Nephron progenitor cell (in vitro differentiated cells): Measurements from ENCODE around the gene ELMOD3.

Source experiments
- DNase-seq: peaks from one replicate; pipeline ENCODE4 v3.0.0; 2021
- H3K27ac Mint-ChIP-seq: 2 replicates; pipeline ENCODE4 v1.8.0; 2021; ENCODE audit warnings: mild to moderate bottlenecking, moderate library complexity, mixed read lengths
- H3K27me3 Mint-ChIP-seq: 2 replicates; pipeline ENCODE4 v1.8.0; 2021; ENCODE audit warnings: mild to moderate bottlenecking, low read depth, mixed read lengths; ENCODE audit not compliant: poor library complexity
- H3K36me3 Mint-ChIP-seq: 2 replicates; pipeline ENCODE4 v1.8.0; 2021; ENCODE audit warnings: low read depth, mixed read lengths
- H3K4me1 Mint-ChIP-seq: 2 replicates; pipeline ENCODE4 v1.8.0; 2021; ENCODE audit warnings: mixed read lengths
- H3K4me3 Mint-ChIP-seq: 2 replicates; pipeline ENCODE4 v1.8.0; 2021; ENCODE audit warnings: mild to moderate bottlenecking, moderate library complexity, mixed read lengths
- H3K9me3 Mint-ChIP-seq: 2 replicates; pipeline ENCODE4 v1.8.0; 2021; ENCODE audit warnings: mild to moderate bottlenecking, moderate library complexity, mixed read lengths
- CTCF ChIP-seq: fragments of 200-600 bp; sonication (generic); IDR thresholded peaks from 2 replicates; pipeline ENCODE4 v1.5.0; 2021; ENCODE audit warnings: antibody characterized with exemption

The ELMOD3 gene

GRCh38 chr2:85421260-85422071, 66.9 kb downstream of the ELMOD3 start:
- Mint-ChIP-seq H3K27me3 (peaks cover 4% of the 10 kb centered on the region), H3K27ac (peak overlapping the region; percentile 98), H3K9me3 (no peaks in the 10 kb centered on the region), H3K36me3 (no peaks in the 10 kb centered on the region), H3K4me3 (peak overlapping the region; percentile 28), H3K4me1 (peaks cover 55% of the 10 kb centered on the region)
- TF ChIP-seq CTCF, result no peak
- DNase-seq, result no peak

GRCh38 chr2:85422072-85422457, 67.5 kb downstream of the ELMOD3 start:
- TF ChIP-seq CTCF, result no peak
- Mint-ChIP-seq H3K27ac (peak overlapping the region; percentile 98), H3K4me1 (peaks cover 55% of the 10 kb centered on the region), H3K36me3 (no peaks in the 10 kb centered on the region), H3K27me3 (peaks cover 4% of the 10 kb centered on the region), H3K4me3 (no peak overlapping the region), H3K9me3 (no peaks in the 10 kb centered on the region)
- DNase-seq, result no peak

GRCh38 chr2:85423525-85423924, 69.0 kb downstream of the ELMOD3 start:
- H3K27me3 Mint-ChIP-seq, result no peaks in the 10 kb centered on the region
- H3K27ac Mint-ChIP-seq, result peak overlapping the region; percentile 54
- no peak for DNase-seq
- no peaks in the 10 kb centered on the region for H3K36me3 Mint-ChIP-seq
- TF ChIP-seq CTCF, result no peak
- H3K9me3 Mint-ChIP-seq, result no peaks in the 10 kb centered on the region
- no peak overlapping the region for H3K4me3 Mint-ChIP-seq
- peaks cover 61% of the 10 kb centered on the region for H3K4me1 Mint-ChIP-seq

GRCh38 chr2:85425588-85425987, 71.0 kb downstream of the ELMOD3 start:
- Mint-ChIP-seq H3K9me3 (no peaks in the 10 kb centered on the region), H3K27ac (no peak overlapping the region), H3K4me3 (no peak overlapping the region), H3K4me1 (peaks cover 60% of the 10 kb centered on the region), H3K36me3 (no peaks in the 10 kb centered on the region), H3K27me3 (peaks cover 3% of the 10 kb centered on the region)
- TF ChIP-seq CTCF, result no peak
- DNase-seq, result no peak

- Mint-ChIP-seq H3K27me3 (peaks cover 3% of the 10 kb centered on the region), H3K4me1 (peaks cover 56% of the 10 kb centered on the region), H3K4me3 (no peak overlapping the region), H3K36me3 (no peaks in the 10 kb centered on the region), H3K9me3 (no peaks in the 10 kb centered on the region), H3K27ac (no peak overlapping the region)
- TF ChIP-seq CTCF, result no peak
- no peak for DNase-seq
Observed at GRCh38 chr2:85427300-85427835, 72.8 kb downstream of the ELMOD3 start.

- H3K27ac Mint-ChIP-seq, result no peak overlapping the region
- DNase-seq, result no peak
- H3K4me3 Mint-ChIP-seq, result no peak overlapping the region
- no peak for TF ChIP-seq CTCF
- H3K27me3 Mint-ChIP-seq, result peaks cover 3% of the 10 kb centered on the region
- no peaks in the 10 kb centered on the region for H3K36me3 Mint-ChIP-seq
- H3K4me1 Mint-ChIP-seq, result peaks cover 60% of the 10 kb centered on the region
- H3K9me3 Mint-ChIP-seq, result no peaks in the 10 kb centered on the region
Observed at GRCh38 chr2:85428343-85428881, 73.8 kb downstream of the ELMOD3 start.
